NB4 (cell line): ENCODE results near the gene SF3B5.

Experiments used
- CTCF ChIP-seq: IDR thresholded peaks from one replicate; pipeline ENCODE4 v1.5.1; 2012; ENCODE audit warnings: low read depth, low read length
- MYC ChIP-seq: IDR thresholded peaks from 2 replicates; pipeline ENCODE4 v1.6.1; 2011; ENCODE audit warnings: low read depth, low read length
- POLR2A ChIP-seq: IDR thresholded peaks from 2 replicates; pipeline ENCODE4 v1.6.1; 2011; ENCODE audit warnings: mild to moderate bottlenecking; ENCODE audit not compliant: insufficient read length; ENCODE audit errors: extremely low read depth

DNA sequence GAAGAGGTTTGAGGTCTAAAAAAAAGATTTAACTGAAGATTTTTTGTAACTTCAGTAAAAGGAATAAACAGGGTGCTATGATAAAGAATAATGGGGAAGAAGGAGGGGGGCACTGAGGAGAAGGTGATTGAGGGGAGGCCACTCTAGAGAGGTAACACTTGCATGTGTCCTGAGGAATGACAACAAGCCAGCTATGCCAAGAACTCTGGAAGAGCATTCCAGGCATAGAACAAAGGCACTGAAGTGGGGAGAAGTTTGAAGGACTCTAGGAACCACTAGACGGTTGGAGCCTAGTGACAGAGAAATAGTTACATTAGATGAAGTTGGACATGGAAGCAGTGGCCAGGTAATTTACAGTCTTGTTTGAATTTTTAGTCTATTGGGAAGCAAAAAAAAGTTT is 10.8 kb upstream of the SF3B5 start:
- TF ChIP-seq CTCF (no peak), POLR2A (no peak), MYC (no peak)
